H9 (cell line): Measurements from ENCODE around the gene C1QTNF3. TPM values are rescaled to one million over a fixed set of nuclear protein-coding genes. Genes with fewer than 3 reads are reported as not detected.

Source experiments
- DNase-seq: peaks from one replicate; pipeline ENCODE4 v3.0.0-alpha.2; 2017
- H2AFZ ChIP-seq: one replicate; pipeline ENCODE4 v1.6.1; 2013; ENCODE audit warnings: mild to moderate bottlenecking, low read length, control low read depth, moderate library complexity
- H2AK5ac ChIP-seq: 2 replicates; pipeline ENCODE4 v1.6.1; 2013; ENCODE audit warnings: low read length, control low read depth, mixed read lengths; ENCODE audit not compliant: insufficient read length
- H2BK120ac ChIP-seq: one replicate; pipeline ENCODE4 v1.6.1; 2013; ENCODE audit warnings: low read depth, mild to moderate bottlenecking, low read length, control low read depth, inconsistent platforms; ENCODE audit not compliant: poor library complexity, severe bottlenecking
- H2BK12ac ChIP-seq: 2 replicates; pipeline ENCODE4 v1.6.1; 2013; ENCODE audit warnings: low read length, control low read depth, mixed read lengths, low read depth; ENCODE audit not compliant: insufficient read length
- H2BK15ac ChIP-seq: 2 replicates; pipeline ENCODE4 v1.6.1; 2013; ENCODE audit warnings: low read depth, low read length, control low read depth
- H2BK20ac ChIP-seq: one replicate; pipeline ENCODE4 v1.6.1; 2013; ENCODE audit warnings: low read depth, mild to moderate bottlenecking, low read length, control low read depth, inconsistent platforms; ENCODE audit not compliant: poor library complexity, severe bottlenecking
- H2BK5ac ChIP-seq: 2 replicates; pipeline ENCODE4 v1.6.1; 2013; ENCODE audit warnings: low read length, control low read depth, mixed read lengths; ENCODE audit not compliant: insufficient read length
- H3K14ac ChIP-seq: 2 replicates; pipeline ENCODE4 v1.6.1; 2013; ENCODE audit warnings: low read length, control low read depth; ENCODE audit not compliant: insufficient read depth
- H3K18ac ChIP-seq: 2 replicates; pipeline ENCODE4 v1.6.1; 2013; ENCODE audit warnings: low read depth, mild to moderate bottlenecking, mixed read lengths, low read length, control low read depth; ENCODE audit not compliant: insufficient read length
- H3K23ac ChIP-seq: 2 replicates; pipeline ENCODE4 v1.6.1; 2013; ENCODE audit warnings: low read length, control low read depth, mixed read lengths, low read depth; ENCODE audit not compliant: insufficient read length
- H3K23me2 ChIP-seq: 2 replicates; pipeline ENCODE4 v1.6.1; 2013; ENCODE audit warnings: low read depth, mild to moderate bottlenecking, mixed read lengths, low read length, control low read depth; ENCODE audit not compliant: insufficient read length, poor library complexity, severe bottlenecking
- H3K27ac ChIP-seq: 2 replicates; pipeline ENCODE4 v1.5.1; 2013; ENCODE audit warnings: low read length, control low read depth, mixed read lengths, low read depth; ENCODE audit not compliant: insufficient read length
- H3K27me3 ChIP-seq: 2 replicates; pipeline ENCODE4 v1.6.1; 2013; ENCODE audit warnings: low read length, control low read depth, inconsistent platforms; ENCODE audit not compliant: insufficient read depth
- H3K4ac ChIP-seq: 2 replicates; pipeline ENCODE4 v1.6.1; 2013; ENCODE audit warnings: low read depth, mild to moderate bottlenecking, control low read depth, inconsistent platforms, low read length, moderate library complexity
- H3K4me1 ChIP-seq: 2 replicates; pipeline ENCODE4 v1.6.1; 2013; ENCODE audit warnings: low read length, control low read depth, inconsistent platforms; ENCODE audit not compliant: insufficient read depth
- H3K4me2 ChIP-seq: 2 replicates; pipeline ENCODE4 v1.6.1; 2013; ENCODE audit warnings: low read length, control low read depth, mixed read lengths; ENCODE audit not compliant: insufficient read length, insufficient read depth
- H3K56ac ChIP-seq: 2 replicates; pipeline ENCODE4 v1.6.1; 2013; ENCODE audit warnings: low read depth, mild to moderate bottlenecking, mixed read lengths, low read length, control low read depth; ENCODE audit not compliant: insufficient read length
- H3K79me1 ChIP-seq: 2 replicates; pipeline ENCODE4 v1.6.1; 2013; ENCODE audit warnings: low read depth, mild to moderate bottlenecking, moderate library complexity, low read length, control low read depth, inconsistent platforms; ENCODE audit not compliant: insufficient read depth, poor library complexity, severe bottlenecking
- H3K79me2 ChIP-seq: 2 replicates; pipeline ENCODE4 v1.6.1; 2013; ENCODE audit warnings: low read length, control low read depth, inconsistent platforms; ENCODE audit not compliant: insufficient read depth
- H3K9ac ChIP-seq: 2 replicates; pipeline ENCODE4 v1.6.1; 2013; ENCODE audit warnings: low read length, control low read depth, mixed read lengths; ENCODE audit not compliant: insufficient read length; ENCODE audit errors: extremely low read depth
- H3K9me3 ChIP-seq: one replicate; pipeline ENCODE4 v1.6.1; 2013; ENCODE audit warnings: low read depth, low read length, inconsistent platforms; ENCODE audit not compliant: control insufficient read depth
- H3T11ph ChIP-seq: one replicate; pipeline ENCODE4 v1.6.1; 2013; ENCODE audit warnings: mild to moderate bottlenecking, low read length, control low read depth, inconsistent platforms
- H4K20me1 ChIP-seq: one replicate; pipeline ENCODE4 v1.6.1; 2013; ENCODE audit not compliant: control insufficient read depth, insufficient read length, insufficient read depth
- H4K5ac ChIP-seq: 2 replicates; pipeline ENCODE4 v1.6.1; 2013; ENCODE audit warnings: low read depth, mild to moderate bottlenecking, mixed read lengths, low read length, control low read depth; ENCODE audit not compliant: insufficient read length
- H4K8ac ChIP-seq: replicated peaks from 2 replicates; pipeline ENCODE4 v1.6.1; 2013; ENCODE audit warnings: low read length, control low read depth, mixed read lengths, low read depth; ENCODE audit not compliant: insufficient read length
- H4K91ac ChIP-seq: 2 replicates; pipeline ENCODE4 v1.6.1; 2013; ENCODE audit warnings: low read depth, mild to moderate bottlenecking, moderate library complexity, mixed read lengths, low read length, control low read depth; ENCODE audit not compliant: insufficient read length
- H3K27ac Mint-ChIP-seq, 3 experiments: 2 replicates in 2 of 3; 3 replicates in 1 of 3; pipeline ENCODE4 v1.8.0; 2020 to 2021; ENCODE audit warnings: mixed read lengths in 3 of 3, mild to moderate bottlenecking in 1 of 3, moderate library complexity in 1 of 3
- H3K27me3 Mint-ChIP-seq: 2 replicates; pipeline ENCODE4 v1.8.0; 2021; ENCODE audit warnings: low read depth, mild to moderate bottlenecking, moderate library complexity, mixed read lengths
- H3K36me3 Mint-ChIP-seq, 3 experiments: 2 replicates in 2 of 3; 3 replicates in 1 of 3; pipeline ENCODE4 v1.8.0; 2020 to 2021; ENCODE audit warnings: low read depth in 3 of 3, mixed read lengths in 3 of 3; ENCODE audit not compliant: insufficient read depth in 1 of 3
- H3K4me1 Mint-ChIP-seq, 2 experiments: 2 replicates each; pipeline ENCODE4 v1.8.0; 2020; ENCODE audit warnings: mixed read lengths in 2 of 2
- H3K4me3 Mint-ChIP-seq, 2 experiments: 2 replicates in 1 of 2; 3 replicates in 1 of 2; pipeline ENCODE4 v1.8.0; 2020 to 2021; ENCODE audit warnings: mild to moderate bottlenecking in 2 of 2, mixed read lengths in 2 of 2, moderate library complexity in 1 of 2
- H3K9me3 Mint-ChIP-seq, 2 experiments: 2 replicates in 1 of 2; 3 replicates in 1 of 2; pipeline ENCODE4 v1.8.0; 2020; ENCODE audit warnings: mild to moderate bottlenecking in 2 of 2, mixed read lengths in 2 of 2, moderate library complexity in 1 of 2
- CTCF ChIP-seq: fragments of 200-600 bp; sonication (generic); conservative IDR thresholded peaks from 3 replicates; pipeline ENCODE4 v1.8.0; 2021; ENCODE audit warnings: antibody characterized with exemption, mild to moderate bottlenecking
- total RNA-seq: library from RNA; stranded (reverse); gene quantifications from 2 replicates; pipeline ENCODE4 v1.2.1, GENCODE V29; 2021

Gene C1QTNF3
- total RNA-seq, 1 experiment from 2014 or later = 1.1 TPM

- Mint-ChIP-seq H3K4me1 (peaks cover 15 to 23% of the 10 kb centered on the region in 2 experiments), H3K27ac (no peak overlapping the region), H3K9me3 (no peaks in the 10 kb centered on the region), H3K4me3 (no peak overlapping the region), H3K36me3 (no peaks in the 10 kb centered on the region), H3K27me3 (no peaks in the 10 kb centered on the region)
- no peak overlapping the region for H3K4me2 ChIP-seq
- H2BK120ac ChIP-seq = no peak overlapping the region
- H2AK5ac ChIP-seq = no peak overlapping the region
- no peaks in the 10 kb centered on the region for H3K27me3 ChIP-seq
- no peak overlapping the region for H4K8ac ChIP-seq
- H3K23ac ChIP-seq = no peak overlapping the region
- H3K14ac ChIP-seq = no peak overlapping the region
- no peak overlapping the region for H3K18ac ChIP-seq
- H2BK20ac ChIP-seq = no peak overlapping the region
- no peak overlapping the region for H4K91ac ChIP-seq
- no peaks in the 10 kb centered on the region for H4K20me1 ChIP-seq
- TF ChIP-seq CTCF = no peak
- no peaks in the 10 kb centered on the region for H3K4me1 ChIP-seq
- H3K9me3 ChIP-seq = no peaks in the 10 kb centered on the region
- H3K56ac ChIP-seq = no peak overlapping the region
- H3K23me2 ChIP-seq = no peaks in the 10 kb centered on the region
- H2BK15ac ChIP-seq = no peak overlapping the region
- H3T11ph ChIP-seq = no peak overlapping the region
- DNase-seq = no peak
- H4K5ac ChIP-seq = no peak overlapping the region
- no peak overlapping the region for H3K27ac ChIP-seq
- H2AFZ ChIP-seq = no peak overlapping the region
- no peak overlapping the region for H2BK5ac ChIP-seq
- no peaks in the 10 kb centered on the region for H3K79me2 ChIP-seq
- no peak overlapping the region for H2BK12ac ChIP-seq
- no peak overlapping the region for H3K4ac ChIP-seq
- no peak overlapping the region for H3K9ac ChIP-seq
- no peaks in the 10 kb centered on the region for H3K79me1 ChIP-seq
Measured at GRCh38 chr5:34012791-34013190, 30.2 kb downstream of the C1QTNF3 start.
